Lower leg skin (tissue), 3 donors: ENCODE results near the gene HOXB8.

Source experiments
- POLR2A ChIP-seq, 2 donors: fragments of 450-650 bp; IDR thresholded peaks; one replicate each; pipeline ENCODE4 v1.6.1; 2016 to 2017; ENCODE audit warnings: antibody characterized with exemption in 2 of 2, mild to moderate bottlenecking in 1 of 2, moderate library complexity in 1 of 2
- TF ChIP-seq, protein P1 (sequence below), 3 donors: fragments of 450-650 bp; IDR thresholded peaks; one replicate each; pipeline ENCODE4 v1.5.1; 2016; ENCODE audit warnings: antibody characterized with exemption in 3 of 3, mild to moderate bottlenecking in 3 of 3, moderate library complexity in 2 of 3

DNA sequence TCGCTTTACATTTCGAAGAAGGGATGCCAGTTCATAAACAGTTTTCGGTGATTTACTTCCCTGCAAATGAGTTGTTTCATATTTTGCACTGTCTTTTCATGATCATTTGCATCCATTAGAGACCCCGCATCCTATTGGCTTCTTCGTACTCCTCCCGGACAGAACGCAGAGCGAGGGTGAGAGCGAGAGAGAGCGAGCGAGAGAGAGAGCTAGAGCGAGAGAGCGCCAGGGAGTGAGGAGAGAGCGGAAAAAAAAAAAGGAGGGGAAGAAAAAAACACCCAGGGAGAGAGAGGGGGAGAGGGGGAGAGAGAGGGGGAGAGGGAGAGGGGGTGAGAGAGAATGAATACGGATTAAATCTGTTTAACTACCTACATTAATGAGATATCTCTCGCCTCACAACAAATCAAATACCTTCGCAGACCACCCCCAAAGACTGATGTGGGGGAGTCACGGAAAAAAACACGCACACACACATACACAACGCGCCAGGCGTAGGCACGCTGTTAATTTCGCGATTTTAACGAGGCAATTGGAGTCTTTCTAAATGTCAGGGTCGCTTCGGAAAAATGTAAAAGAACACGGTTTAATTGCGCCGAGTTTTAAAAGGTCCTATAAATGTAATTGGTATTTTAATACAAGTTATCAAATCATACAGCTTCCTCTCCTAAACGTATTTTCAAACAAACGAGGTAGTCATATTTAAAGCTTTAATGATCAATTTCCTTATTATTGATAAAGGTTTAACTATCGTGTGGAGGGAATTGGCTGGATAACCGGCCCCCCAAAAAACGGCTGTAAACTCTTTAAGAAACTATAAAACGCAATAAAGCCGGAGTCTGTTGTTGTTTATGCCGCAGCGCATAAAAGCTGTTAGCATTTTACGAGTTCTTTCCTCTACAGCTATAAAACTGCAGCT, at the start of gene HOXB8:
- TF ChIP-seq, protein P1, sequence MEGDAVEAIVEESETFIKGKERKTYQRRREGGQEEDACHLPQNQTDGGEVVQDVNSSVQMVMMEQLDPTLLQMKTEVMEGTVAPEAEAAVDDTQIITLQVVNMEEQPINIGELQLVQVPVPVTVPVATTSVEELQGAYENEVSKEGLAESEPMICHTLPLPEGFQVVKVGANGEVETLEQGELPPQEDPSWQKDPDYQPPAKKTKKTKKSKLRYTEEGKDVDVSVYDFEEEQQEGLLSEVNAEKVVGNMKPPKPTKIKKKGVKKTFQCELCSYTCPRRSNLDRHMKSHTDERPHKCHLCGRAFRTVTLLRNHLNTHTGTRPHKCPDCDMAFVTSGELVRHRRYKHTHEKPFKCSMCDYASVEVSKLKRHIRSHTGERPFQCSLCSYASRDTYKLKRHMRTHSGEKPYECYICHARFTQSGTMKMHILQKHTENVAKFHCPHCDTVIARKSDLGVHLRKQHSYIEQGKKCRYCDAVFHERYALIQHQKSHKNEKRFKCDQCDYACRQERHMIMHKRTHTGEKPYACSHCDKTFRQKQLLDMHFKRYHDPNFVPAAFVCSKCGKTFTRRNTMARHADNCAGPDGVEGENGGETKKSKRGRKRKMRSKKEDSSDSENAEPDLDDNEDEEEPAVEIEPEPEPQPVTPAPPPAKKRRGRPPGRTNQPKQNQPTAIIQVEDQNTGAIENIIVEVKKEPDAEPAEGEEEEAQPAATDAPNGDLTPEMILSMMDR (IDR thresholded peaks at IDR 0.05), result no peak
- no peak for TF ChIP-seq POLR2A (IDR thresholded peaks at IDR 0.05)
